NB4 (cell line): ENCODE measurements around the gene ENAH.

Source experiments
- DNase-seq: peaks from one replicate; pipeline ENCODE4 v3.0.0; 2010; ENCODE audit warnings: low read depth
- H3K4me3 ChIP-seq: one replicate; pipeline ENCODE4 v1.5.1; 2011; ENCODE audit warnings: mild to moderate bottlenecking, low read depth, low read length, moderate library complexity
- CTCF ChIP-seq: IDR thresholded peaks from one replicate; pipeline ENCODE4 v1.5.1; 2012; ENCODE audit warnings: low read depth, low read length
- MAX ChIP-seq: IDR thresholded peaks from 2 replicates; pipeline ENCODE4 v1.6.1; 2011; ENCODE audit warnings: low read depth, low read length
- MYC ChIP-seq: IDR thresholded peaks from 2 replicates; pipeline ENCODE4 v1.6.1; 2011; ENCODE audit warnings: low read depth, low read length
- POLR2A ChIP-seq: IDR thresholded peaks from 2 replicates; pipeline ENCODE4 v1.6.1; 2011; ENCODE audit warnings: mild to moderate bottlenecking; ENCODE audit not compliant: insufficient read length; ENCODE audit errors: extremely low read depth

Gene ENAH

GRCh38 chr1:225668222-225668621 is 15.3 kb upstream of the ENAH start:
- no peak for TF ChIP-seq POLR2A
- no peak overlapping the region for H3K4me3 ChIP-seq
- no peak for DNase-seq

- DNase-seq = no peak
- H3K4me3 ChIP-seq = no peak overlapping the region
- TF ChIP-seq POLR2A (no peak), MYC (no peak), CTCF (no peak), MAX (no peak)
Measured at GRCh38 chr1:225667362-225667761, 14.4 kb upstream of the ENAH start.

- DNase-seq = no peak
- TF ChIP-seq POLR2A = no peak
- no peak for TF ChIP-seq MYC
- TF ChIP-seq MAX = no peak
- no peak for TF ChIP-seq CTCF
Measured at GRCh38 chr1:225666495-225666894, 13.6 kb upstream of the ENAH start.

GRCh38 chr1:225664762-225665161 is 11.8 kb upstream of the ENAH start:
- no peak for DNase-seq
- H3K4me3 ChIP-seq = no peak overlapping the region
- TF ChIP-seq POLR2A (no peak), CTCF (no peak), MYC (no peak), MAX (no peak)

More at GRCh38 chr1:225666495-225666894, 13.6 kb upstream of the ENAH start:
- no peak overlapping the region for H3K4me3 ChIP-seq

- H3K4me3 ChIP-seq = no peak overlapping the region
- no peak for TF ChIP-seq CTCF
- TF ChIP-seq POLR2A = no peak
- no peak for TF ChIP-seq MAX
- no peak for TF ChIP-seq MYC
- no peak for DNase-seq
Measured at GRCh38 chr1:225662155-225662554, 9.2 kb upstream of the ENAH start.

GRCh38 chr1:225660544-225660946 is 7.6 kb upstream of the ENAH start:
- no peak for DNase-seq
- no peak overlapping the region for H3K4me3 ChIP-seq
- TF ChIP-seq CTCF (no peak), MYC (no peak)

- TF ChIP-seq CTCF (no peak), MYC (no peak), POLR2A (no peak), MAX (no peak)
- no peak overlapping the region for H3K4me3 ChIP-seq
- no peak for DNase-seq
Measured at GRCh38 chr1:225658041-225658440, 5.1 kb upstream of the ENAH start.
